Vagina (tissue), 2 donors: ENCODE data around the gene PSMA1. TPM values are rescaled to one million over a fixed set of nuclear protein-coding genes. Genes with fewer than 3 reads are reported as not detected.

Source experiments
- DNase-seq, 2 donors: peaks; one replicate each; pipeline ENCODE4 v3.0.0-alpha.2; 2017; ENCODE audit errors: extremely low spot score in 2 of 2
- H3K27ac ChIP-seq: fragments of 200-600 bp; sonication (generic); one replicate; pipeline ENCODE4 v1.5.1; 2019
- H3K27me3 ChIP-seq: fragments of 200-600 bp; sonication (generic); one replicate; pipeline ENCODE4 v1.5.1; 2019
- H3K36me3 ChIP-seq, 2 donors: fragments of 200-600 bp; sonication (generic); one replicate each; pipeline ENCODE4 v1.5.1; 2017 to 2019
- H3K4me1 ChIP-seq: fragments of 200-600 bp; sonication (generic); one replicate; pipeline ENCODE4 v1.5.1; 2019
- H3K4me3 ChIP-seq, 2 donors: fragments of 200-600 bp; sonication (generic); 1 replicate in 1 of 2; 2 replicates in 1 of 2; pipeline ENCODE4 v1.5.1; 2016 to 2019
- H3K9me3 ChIP-seq: fragments of 200-600 bp; sonication (generic); one replicate; pipeline ENCODE4 v1.5.1; 2019
- POLR2A ChIP-seq, 2 donors: fragments of 450-650 bp; IDR thresholded peaks; one replicate each; pipeline ENCODE4 v1.6.1; 2017; ENCODE audit warnings: antibody characterized with exemption in 2 of 2, mild to moderate bottlenecking in 2 of 2, moderate library complexity in 2 of 2
- POLR2AphosphoS5 ChIP-seq, 2 donors: sonication (generic); formaldehyde crosslinking; IDR thresholded peaks; one replicate each; pipeline ENCODE4 v1.9.0; 2017; ENCODE audit warnings: antibody characterized with exemption in 2 of 2, mild to moderate bottlenecking in 2 of 2, low read depth in 1 of 2; ENCODE audit not compliant: insufficient read depth in 1 of 2
- intact Hi-C: fragments of 100-400 bp; cut with DNase I; formaldehyde crosslinking; loops from one replicate; pipeline ENCODE4 v1.15.1; 2023
- total RNA-seq: library from RNA; depleted of rRNA; stranded (reverse); fragments of >200 nt; gene quantifications from one replicate; pipeline ENCODE4 v1.2.3, GENCODE V29; 2016
- TF ChIP-seq, protein P1 (sequence below), 3 experiments: fragments of 450-650 bp in 2 of 3; fragments of 200-600 bp in 1 of 3; sonication (generic) in 1 of 3; IDR thresholded peaks; one replicate each; pipeline ENCODE4 v1.5.1; 2017 to 2019; ENCODE audit warnings: antibody characterized with exemption in 3 of 3, mild to moderate bottlenecking in 2 of 3, moderate library complexity in 2 of 3

The PSMA1 gene
- total RNA-seq, 1 donor from 2014 or later: 72.4 TPM

DNA sequence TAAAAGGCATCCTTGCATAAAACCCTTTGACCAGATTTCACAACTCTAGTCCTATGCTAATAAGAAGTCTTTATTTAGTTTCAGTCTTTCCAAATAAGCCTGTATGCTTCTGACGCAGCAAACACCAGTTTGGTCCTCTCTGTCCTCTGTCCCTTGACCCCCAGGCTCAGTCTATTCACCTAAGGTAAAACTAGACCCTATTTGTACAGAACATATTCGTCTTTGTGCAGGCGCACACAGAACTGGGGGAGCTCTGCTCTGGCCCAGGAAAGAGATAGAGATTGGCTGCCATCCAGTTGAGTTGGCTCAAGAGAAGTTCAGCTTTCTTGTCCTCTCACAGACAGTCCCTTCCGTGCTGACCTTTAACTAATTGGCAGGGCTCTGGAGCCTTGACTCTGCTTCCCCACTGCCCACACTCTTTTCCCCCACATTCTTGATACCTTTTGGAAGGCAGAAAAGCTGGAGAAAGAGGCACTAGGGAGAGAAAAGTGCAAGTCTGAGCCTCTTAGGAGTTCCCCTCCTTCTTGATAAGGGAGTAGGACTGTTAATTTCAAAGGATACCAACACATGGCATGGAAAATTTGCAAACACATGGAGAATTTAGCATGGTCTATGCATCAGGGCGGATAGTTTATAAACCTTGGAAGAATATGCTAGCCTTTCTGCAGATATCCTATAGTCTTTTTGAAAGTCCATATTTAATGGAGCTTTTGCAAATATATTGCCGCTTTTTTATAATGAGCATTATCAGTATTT, 21.2 kb upstream of the PSMA1 start:
- H3K4me3 ChIP-seq: no peak overlapping the region
- intact Hi-C loops: no loop called here
- no peaks in the 10 kb centered on the region for H3K9me3 ChIP-seq
- H3K4me1 ChIP-seq: peaks cover 10% of the 10 kb centered on the region
- peak overlapping the region; percentile 18 for H3K27ac ChIP-seq
- TF ChIP-seq, protein P1, sequence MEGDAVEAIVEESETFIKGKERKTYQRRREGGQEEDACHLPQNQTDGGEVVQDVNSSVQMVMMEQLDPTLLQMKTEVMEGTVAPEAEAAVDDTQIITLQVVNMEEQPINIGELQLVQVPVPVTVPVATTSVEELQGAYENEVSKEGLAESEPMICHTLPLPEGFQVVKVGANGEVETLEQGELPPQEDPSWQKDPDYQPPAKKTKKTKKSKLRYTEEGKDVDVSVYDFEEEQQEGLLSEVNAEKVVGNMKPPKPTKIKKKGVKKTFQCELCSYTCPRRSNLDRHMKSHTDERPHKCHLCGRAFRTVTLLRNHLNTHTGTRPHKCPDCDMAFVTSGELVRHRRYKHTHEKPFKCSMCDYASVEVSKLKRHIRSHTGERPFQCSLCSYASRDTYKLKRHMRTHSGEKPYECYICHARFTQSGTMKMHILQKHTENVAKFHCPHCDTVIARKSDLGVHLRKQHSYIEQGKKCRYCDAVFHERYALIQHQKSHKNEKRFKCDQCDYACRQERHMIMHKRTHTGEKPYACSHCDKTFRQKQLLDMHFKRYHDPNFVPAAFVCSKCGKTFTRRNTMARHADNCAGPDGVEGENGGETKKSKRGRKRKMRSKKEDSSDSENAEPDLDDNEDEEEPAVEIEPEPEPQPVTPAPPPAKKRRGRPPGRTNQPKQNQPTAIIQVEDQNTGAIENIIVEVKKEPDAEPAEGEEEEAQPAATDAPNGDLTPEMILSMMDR (IDR thresholded peaks at IDR 0.05): no peak
- no peaks in the 10 kb centered on the region for H3K36me3 ChIP-seq
- no peak for DNase-seq
- H3K27me3 ChIP-seq: no peaks in the 10 kb centered on the region

DNA sequence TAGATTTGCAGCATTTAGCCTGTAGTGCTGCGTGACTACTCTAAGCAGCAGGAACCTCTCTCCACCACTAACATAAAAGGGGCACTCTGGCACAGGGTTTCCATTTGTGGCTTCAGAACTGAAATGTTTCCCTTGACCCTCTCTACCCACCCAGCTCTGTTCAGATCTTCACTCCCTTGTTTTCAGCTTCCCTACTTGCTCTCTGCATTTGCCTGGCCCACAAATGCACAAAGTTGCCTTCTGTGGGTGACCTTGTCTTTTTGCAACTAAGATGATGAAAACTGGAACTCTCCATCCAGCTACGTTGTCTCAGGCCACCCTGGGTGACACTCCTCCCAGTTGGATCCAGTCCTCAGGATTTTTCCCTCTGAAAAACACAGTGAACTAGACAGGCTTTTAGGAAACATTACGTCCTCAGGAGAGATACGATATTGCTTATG, 19.8 kb upstream of the PSMA1 start:
- H3K9me3 ChIP-seq: no peaks in the 10 kb centered on the region
- no peak for DNase-seq
- H3K4me3 ChIP-seq: no peak overlapping the region
- TF ChIP-seq POLR2AphosphoS5 (IDR thresholded peaks at IDR 0.05; ENCODE audit: insufficient read depth in 1 of 2, low read depth in 1 of 2): no peak
- TF ChIP-seq, protein P1 (IDR thresholded peaks at IDR 0.05): no peak
- no peak for TF ChIP-seq POLR2A (IDR thresholded peaks at IDR 0.05)
- peaks cover 10% of the 10 kb centered on the region for H3K4me1 ChIP-seq
- no peaks in the 10 kb centered on the region for H3K36me3 ChIP-seq
- intact Hi-C loops: no loop called here
- H3K27ac ChIP-seq: no peak overlapping the region
- no peaks in the 10 kb centered on the region for H3K27me3 ChIP-seq

DNA sequence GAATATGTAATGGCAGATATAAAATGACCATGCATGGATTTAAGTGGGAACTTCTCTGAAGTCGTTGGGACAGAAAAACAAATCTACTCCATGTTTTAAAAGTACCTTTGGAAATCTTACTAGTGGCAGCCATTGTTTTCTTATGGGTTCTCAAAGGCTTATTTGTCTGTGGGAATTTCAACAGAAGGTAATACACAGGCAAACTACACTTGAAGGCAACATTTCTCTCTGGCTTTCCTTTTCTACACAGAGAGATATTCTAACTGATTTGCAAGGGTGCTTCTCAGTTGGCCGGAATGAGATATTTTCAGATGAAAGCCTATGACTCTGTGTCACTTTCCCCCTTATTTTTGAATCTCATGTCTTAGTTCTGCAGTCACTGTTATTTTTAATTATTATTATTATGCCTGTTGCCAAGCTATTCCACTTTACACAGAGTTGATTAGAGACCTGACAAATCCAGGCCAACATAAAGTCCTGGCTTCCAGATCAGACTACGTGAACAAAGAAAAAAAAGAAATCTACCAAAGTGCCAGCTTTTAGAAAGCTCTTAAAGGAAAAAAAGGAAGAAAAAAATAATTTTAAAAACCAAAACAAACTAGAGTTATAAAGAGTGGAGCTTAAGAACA, 18.9 kb upstream of the PSMA1 start:
- Histone ChIP-seq H3K9me3 (no peaks in the 10 kb centered on the region), H3K4me1 (peaks cover 10% of the 10 kb centered on the region), H3K27ac (no peak overlapping the region), H3K27me3 (no peaks in the 10 kb centered on the region), H3K4me3 (no peak overlapping the region), H3K36me3 (no peaks in the 10 kb centered on the region)
- DNase-seq: no peak
- intact Hi-C loops: no loop called here
- TF ChIP-seq POLR2AphosphoS5 (IDR thresholded peaks at IDR 0.05; ENCODE audit: insufficient read depth in 1 of 2, low read depth in 1 of 2): no peak
- TF ChIP-seq POLR2A (IDR thresholded peaks at IDR 0.05): no peak
- TF ChIP-seq, protein P1 (IDR thresholded peaks at IDR 0.05): no peak

DNA sequence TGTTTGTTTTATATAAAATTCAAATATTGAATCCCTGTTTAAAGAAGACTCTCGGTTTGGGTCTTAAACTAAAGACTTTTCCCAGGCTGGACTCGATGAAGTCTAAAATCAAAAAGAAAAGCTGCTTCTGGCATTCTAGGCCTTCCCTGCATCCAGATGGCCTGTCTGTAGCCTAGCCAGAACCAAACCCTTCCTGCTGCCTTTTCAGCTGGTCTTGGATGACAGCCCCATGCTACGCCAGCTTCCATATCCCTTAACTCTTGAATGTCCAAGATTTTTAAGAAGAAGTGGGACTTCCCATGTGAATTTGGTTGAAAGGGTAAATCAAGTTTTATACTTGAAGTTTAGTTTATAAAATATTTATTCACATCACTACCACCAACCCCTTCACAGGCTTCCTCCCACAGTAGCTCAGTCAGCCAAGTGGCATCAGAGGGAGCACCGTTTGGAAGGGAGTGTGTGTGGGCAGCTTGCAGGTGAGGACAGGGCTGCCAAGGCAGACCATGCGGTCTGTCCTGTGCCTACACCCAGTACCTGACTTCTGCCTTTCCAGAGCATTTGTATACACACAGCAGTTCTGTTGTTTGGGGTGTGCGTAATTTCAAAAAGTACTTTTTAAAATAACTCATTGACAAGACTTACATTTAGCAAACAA, 18.2 kb upstream of the PSMA1 start:
- H3K4me3 ChIP-seq: no peak overlapping the region
- H3K4me1 ChIP-seq: peaks cover 10% of the 10 kb centered on the region
- intact Hi-C loops: no loop called here
- no peaks in the 10 kb centered on the region for H3K36me3 ChIP-seq
- no peaks in the 10 kb centered on the region for H3K9me3 ChIP-seq
- H3K27me3 ChIP-seq: no peaks in the 10 kb centered on the region
- DNase-seq: no peak
- TF ChIP-seq POLR2A (IDR thresholded peaks at IDR 0.05): no peak
- TF ChIP-seq, protein P1 (IDR thresholded peaks at IDR 0.05): no peak
- no peak for TF ChIP-seq POLR2AphosphoS5 (IDR thresholded peaks at IDR 0.05; ENCODE audit: insufficient read depth in 1 of 2, low read depth in 1 of 2)
- H3K27ac ChIP-seq: no peak overlapping the region
